Stimulated activated CD8-positive, alpha-beta memory T cell treated with anti-CD3 and anti-CD28 coated beads, Interleukin-4, amount 100 ng/mL, for 4 hours (primary cell): Measurements from ENCODE around the gene ESCO1.

Source experiments
- DNase-seq, 2 donors: peaks; one replicate each; pipeline ENCODE4 v3.0.0-alpha.2; 2020; ENCODE audit warnings: low read depth in 2 of 2, low spot score in 1 of 2

The ESCO1 gene

GRCh38 chr18:21489919-21490495 lies 110.5 kb downstream of the ESCO1 start:
- DNase-seq: no peak

- DNase-seq: no peak
Measured at GRCh38 chr18:21489119-21489750, 111.3 kb downstream of the ESCO1 start.

- DNase-seq: no peak
Measured at GRCh38 chr18:21486905-21487437, 113.5 kb downstream of the ESCO1 start.

GRCh38 chr18:21484851-21485636 lies 115.5 kb downstream of the ESCO1 start:
- no peak for DNase-seq

GRCh38 chr18:21483051-21483450 lies 117.5 kb downstream of the ESCO1 start:
- DNase-seq: no peak

- no peak for DNase-seq
Measured at GRCh38 chr18:21481739-21482138, 118.8 kb downstream of the ESCO1 start.

GRCh38 chr18:21479721-21480120 lies 120.8 kb downstream of the ESCO1 start:
- DNase-seq: no peak
